Upper lobe of left lung (tissue), 6 donors: ENCODE data around the gene GDF10. TPM values are rescaled to one million over a fixed set of nuclear protein-coding genes. Genes with fewer than 3 reads are reported as not detected.

Experiments used
- ATAC-seq, 2 donors: fragments of 200-7000 bp; cut with Tn5 transposase; one replicate each; pipeline ENCODE4 v1.9.1; 2022; ENCODE audit warnings: mild to moderate bottlenecking in 2 of 2, moderate library complexity in 2 of 2; ENCODE audit not compliant: low FRiP score in 2 of 2
- DNase-seq, 2 donors: peaks; one replicate each; pipeline ENCODE4 v3.0.0-alpha.2; 2019 to 2020
- H3K27ac ChIP-seq, 4 donors: fragments of 200-600 bp; sonication (generic); one replicate each; pipeline ENCODE4 v1.5.1; 2016 to 2019
- H3K27me3 ChIP-seq, 4 donors: fragments of 200-600 bp; sonication (generic); one replicate each; pipeline ENCODE4 v1.5.1; 2017 to 2019
- H3K36me3 ChIP-seq, 4 donors: fragments of 200-600 bp; sonication (generic); one replicate each; pipeline ENCODE4 v1.5.1; 2016 to 2019
- H3K4me1 ChIP-seq, 4 donors: fragments of 200-600 bp; sonication (generic); one replicate each; pipeline ENCODE4 v1.5.1; 2018 to 2019
- H3K4me3 ChIP-seq, 4 donors: fragments of 200-600 bp; sonication (generic); one replicate each; pipeline ENCODE4 v1.5.1; 2017 to 2019; ENCODE audit warnings: mild to moderate bottlenecking in 2 of 4, moderate library complexity in 1 of 4
- H3K9me3 ChIP-seq, 4 donors: fragments of 200-600 bp; sonication (generic); one replicate each; pipeline ENCODE4 v1.5.1; 2018 to 2019
- CTCF ChIP-seq, 6 experiments: fragments of 450-650 bp in 4 of 6; fragments of 200-600 bp in 2 of 6; sonication (generic) in 2 of 6; IDR thresholded peaks; one replicate each; pipeline ENCODE4 v1.5.1; 2016 to 2019; ENCODE audit warnings: antibody characterized with exemption in 6 of 6
- EP300 ChIP-seq, 4 donors: sonication (generic); formaldehyde crosslinking; IDR thresholded peaks; one replicate each; pipeline ENCODE4 v1.5.1; 2017; ENCODE audit warnings: antibody characterized with exemption in 4 of 4, control low read depth in 2 of 4
- POLR2A ChIP-seq, 4 donors: fragments of 450-650 bp; IDR thresholded peaks; one replicate each; pipeline ENCODE4 v1.5.1; 2016 to 2017; ENCODE audit warnings: antibody characterized with exemption in 4 of 4, mild to moderate bottlenecking in 2 of 4
- POLR2AphosphoS5 ChIP-seq, 2 donors: sonication (generic); formaldehyde crosslinking; IDR thresholded peaks; one replicate each; pipeline ENCODE4 v1.5.1; 2017; ENCODE audit warnings: antibody characterized with exemption in 2 of 2
- WGBS, 2 donors: methylation state at CpG; one replicate each; pipeline ENCODE4 v1.1.5; 2017 to 2018; 5-methylcytosine and 5-hydroxymethylcytosine counted together
- total RNA-seq, 6 donors: library from RNA; depleted of rRNA in 4 of 6; stranded (reverse); fragments of >200 nt in 4 of 6; gene quantifications; one replicate each; pipeline versions ENCODE4 v1.1.0 to v1.2.1, GENCODE V29; 2016 to 2021
- donor health status: DM: no; HTN: no; CAD: no; lungs with moderate emphysema.
- donor health status: DM: no; HTN: yes; CAD: no; lungs with severe emphysema.

GDF10 gene
- total RNA-seq, 6 donors from 2014 or later = 1.8 to 23.4 (median 7.8) TPM

GRCh38 chr10:47254611-47255010 lies 45.4 kb upstream of the GDF10 start:
- no peak for DNase-seq
- ATAC-seq = no peak
- Histone ChIP-seq H3K27me3 (no peaks in the 10 kb centered on the region), H3K4me1 (peaks cover 0 to 5% (median 0%) of the 10 kb centered on the region in 4 donors), H3K4me3 (no peak overlapping the region), H3K36me3 (no peaks in the 10 kb centered on the region), H3K27ac (no peak overlapping the region), H3K9me3 (no peaks in the 10 kb centered on the region)
- no peak for TF ChIP-seq POLR2AphosphoS5 (IDR thresholded peaks at IDR 0.05)
- no peak for TF ChIP-seq POLR2A (IDR thresholded peaks at IDR 0.05)
- no peak for TF ChIP-seq EP300 (IDR thresholded peaks at IDR 0.05)
- no peak for TF ChIP-seq CTCF (IDR thresholded peaks at IDR 0.05)
- 89 to 91% methylated on average over 2 of the region's 2 CpGs for WGBS, 2 donors

DNA sequence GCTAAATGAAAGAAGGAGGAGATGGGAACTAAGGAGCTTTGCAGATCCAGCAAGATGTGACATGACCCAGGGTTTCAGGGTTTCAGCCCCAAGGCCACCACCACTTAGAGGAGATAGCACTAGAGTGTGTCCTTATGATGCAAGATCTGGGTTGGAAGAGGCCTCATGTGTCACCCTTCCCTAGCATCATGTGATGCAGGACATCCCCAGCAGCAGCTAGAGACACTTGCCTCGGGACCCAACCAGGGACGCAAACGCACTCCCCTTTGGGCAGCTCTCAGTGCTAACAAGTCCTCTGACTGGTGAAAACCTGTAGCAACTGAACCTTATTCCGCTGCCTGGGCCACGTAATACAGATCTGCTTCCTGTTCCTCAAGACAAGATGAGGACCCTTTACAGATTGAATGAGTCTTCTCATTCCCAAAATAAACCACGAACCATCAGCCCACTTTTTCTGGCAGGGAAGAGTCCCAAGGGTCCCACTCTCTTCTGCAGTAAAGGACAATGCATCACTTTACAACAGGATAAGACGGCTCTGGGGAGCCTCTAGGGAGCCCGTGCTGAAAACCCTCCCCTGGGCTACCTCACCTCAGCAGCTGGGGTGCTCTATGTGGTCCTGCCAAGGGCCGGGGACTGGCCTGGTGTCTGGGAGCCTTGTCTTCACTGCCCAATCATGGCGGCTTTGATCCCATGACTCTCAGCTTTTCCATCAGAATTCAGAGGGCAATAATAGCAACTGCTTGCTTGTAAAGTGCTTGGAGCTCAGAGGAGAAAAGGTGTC lies 44.8 kb upstream of the GDF10 start:
- TF ChIP-seq CTCF (IDR thresholded peaks at IDR 0.05) (no peak), POLR2AphosphoS5 (IDR thresholded peaks at IDR 0.05) (no peak), EP300 (IDR thresholded peaks at IDR 0.05) (no peak), POLR2A (IDR thresholded peaks at IDR 0.05) (no peak)
- Histone ChIP-seq H3K36me3 (no peaks in the 10 kb centered on the region), H3K27me3 (no peaks in the 10 kb centered on the region), H3K27ac (no peak overlapping the region), H3K4me3 (no peak overlapping the region), H3K9me3 (no peaks in the 10 kb centered on the region), H3K4me1 (peaks cover 0 to 6% (median 0%) of the 10 kb centered on the region in 4 donors)
- DNase-seq (peak in 1 of 2 donors; percentile 53), ATAC-seq (peak in 1 of 2 donors; percentile 38)
- WGBS, 2 donors = 72 to 77% methylated on average over 10 of the region's 10 CpGs

- Histone ChIP-seq H3K4me3 (no peak overlapping the region), H3K27ac (no peak overlapping the region), H3K9me3 (no peaks in the 10 kb centered on the region), H3K27me3 (no peaks in the 10 kb centered on the region), H3K4me1 (peaks cover 0 to 12% (median 0%) of the 10 kb centered on the region in 4 donors), H3K36me3 (no peaks in the 10 kb centered on the region)
- no peak for DNase-seq
- no peak for ATAC-seq
- WGBS, 2 donors = 75 to 100% methylated on average over 1 of the region's 1 CpG
- no peak for TF ChIP-seq POLR2AphosphoS5 (IDR thresholded peaks at IDR 0.05)
- no peak for TF ChIP-seq POLR2A (IDR thresholded peaks at IDR 0.05)
- no peak for TF ChIP-seq EP300 (IDR thresholded peaks at IDR 0.05)
- TF ChIP-seq CTCF (IDR thresholded peaks at IDR 0.05) = no peak
Observed at GRCh38 chr10:47255866-47256265, 44.1 kb upstream of the GDF10 start.

GRCh38 chr10:47256751-47257336 lies 43.2 kb upstream of the GDF10 start:
- Histone ChIP-seq H3K27me3 (no peaks in the 10 kb centered on the region), H3K9me3 (no peaks in the 10 kb centered on the region), H3K4me3 (no peak overlapping the region), H3K36me3 (no peaks in the 10 kb centered on the region), H3K4me1 (peaks cover 0 to 12% (median 0%) of the 10 kb centered on the region in 4 donors), H3K27ac (no peak overlapping the region)
- no peak for DNase-seq
- no peak for ATAC-seq
- TF ChIP-seq CTCF (IDR thresholded peaks at IDR 0.05) (no peak), POLR2A (IDR thresholded peaks at IDR 0.05) (no peak), EP300 (IDR thresholded peaks at IDR 0.05) (no peak)
- WGBS, 2 donors = 65 to 80% methylated on average over 4 of the region's 4 CpGs
